HG02840 (cell line): ENCODE results near the gene SMARCA4.

Experiments used
- ATAC-seq: cut with Tn5 transposase; IDR thresholded peaks from one replicate; pipeline ENCODE4 v1.9.1; 2021; ENCODE audit warnings: mild to moderate bottlenecking, moderate library complexity, moderate number of reproducible peaks; ENCODE audit not compliant: unreplicated experiment, low FRiP score

The SMARCA4 gene

GRCh38 chr19:10960314-10961072 is at the start of gene SMARCA4:
SMARCA4 (plus strand) TSS chr19:10961030; CDS start chr19:10984152, 23,122 bp downstream.
- ATAC-seq = peak; percentile 75

GRCh38 chr19:10911579-10912363 is 49.1 kb upstream of the SMARCA4 start:
- ATAC-seq = no peak

- ATAC-seq = no peak
Measured at GRCh38 chr19:10912619-10913018, 48.2 kb upstream of the SMARCA4 start.

GRCh38 chr19:10913716-10914340 is 47.0 kb upstream of the SMARCA4 start:
- ATAC-seq = no peak

- ATAC-seq = no peak
Measured at GRCh38 chr19:10915130-10916091, 45.4 kb upstream of the SMARCA4 start.

GRCh38 chr19:10916602-10917001 is 44.2 kb upstream of the SMARCA4 start:
- no peak for ATAC-seq

- ATAC-seq = no peak
Measured at GRCh38 chr19:10918359-10918758, 42.5 kb upstream of the SMARCA4 start.

- ATAC-seq = no peak
Measured at GRCh38 chr19:10919352-10920287, 41.2 kb upstream of the SMARCA4 start.

- no peak for ATAC-seq
Measured at GRCh38 chr19:10920288-10920655, 40.6 kb upstream of the SMARCA4 start.

GRCh38 chr19:10920781-10921180 is 40.0 kb upstream of the SMARCA4 start:
- ATAC-seq = no peak

- ATAC-seq = no peak
Measured at GRCh38 chr19:10921199-10921909, 39.5 kb upstream of the SMARCA4 start.

- ATAC-seq = no peak
Measured at GRCh38 chr19:10921910-10922637, 38.8 kb upstream of the SMARCA4 start.

- ATAC-seq = no peak
Measured at GRCh38 chr19:10922638-10923014, 38.2 kb upstream of the SMARCA4 start.

GRCh38 chr19:10923260-10924112 is 37.3 kb upstream of the SMARCA4 start:
- ATAC-seq = no peak

GRCh38 chr19:10924597-10924996 is 36.2 kb upstream of the SMARCA4 start:
- no peak for ATAC-seq

GRCh38 chr19:10927730-10928562 is 32.9 kb upstream of the SMARCA4 start:
- ATAC-seq = peak; percentile 1
